Renal cortex interstitium (tissue), 11 donors: ENCODE results near the gene EVC2. TPM values are rescaled to one million over a fixed set of nuclear protein-coding genes. Genes with fewer than 3 reads are reported as not detected.

Source experiments
- DNase-seq, 11 donors: peaks; one replicate each; pipeline ENCODE4 v3.0.0-alpha.2; 2013; ENCODE audit warnings: low read depth in 9 of 11, low spot score in 4 of 11; ENCODE audit errors: extremely low read depth in 1 of 11
- polyA plus RNA-seq, 3 donors: library from polyadenylated mRNA; unstranded; fragments of 120-200 nt; gene quantifications; one replicate each; pipeline ENCODE4 v1.2.1, GENCODE V29; 2013; ENCODE audit not compliant: insufficient read length in 3 of 3

The EVC2 gene
- polyA plus RNA-seq, 3 donors: 8.7 to 9.4 (median 9.2) TPM

GRCh38 chr4:5592272-5592671 lies 116.1 kb downstream of the EVC2 start:
- DNase-seq: no peak

GRCh38 chr4:5589495-5589894 lies 118.9 kb downstream of the EVC2 start:
- no peak for DNase-seq

DNA sequence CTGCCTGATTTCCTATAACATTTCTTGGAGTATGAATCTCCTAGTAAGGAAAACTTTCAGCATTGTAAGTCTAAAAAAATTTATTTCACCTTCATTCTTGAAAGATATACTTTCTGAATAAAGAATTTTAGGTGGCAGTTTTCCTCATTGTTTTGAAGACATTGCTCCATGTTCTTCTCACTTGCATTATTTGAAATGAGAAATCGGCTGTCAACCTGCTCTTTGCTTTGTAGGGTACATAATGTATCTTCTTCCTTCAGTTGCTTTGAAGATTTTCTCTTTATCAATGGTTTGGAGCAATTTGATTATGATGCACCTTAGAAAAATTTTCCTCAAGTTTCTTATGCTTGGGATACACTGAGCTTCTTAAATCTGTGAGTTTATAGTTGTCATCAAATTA lies 120.3 kb downstream of the EVC2 start:
- DNase-seq: no peak

- no peak for DNase-seq
Observed at GRCh38 chr4:5575941-5576340, 132.4 kb downstream of the EVC2 start.

DNA sequence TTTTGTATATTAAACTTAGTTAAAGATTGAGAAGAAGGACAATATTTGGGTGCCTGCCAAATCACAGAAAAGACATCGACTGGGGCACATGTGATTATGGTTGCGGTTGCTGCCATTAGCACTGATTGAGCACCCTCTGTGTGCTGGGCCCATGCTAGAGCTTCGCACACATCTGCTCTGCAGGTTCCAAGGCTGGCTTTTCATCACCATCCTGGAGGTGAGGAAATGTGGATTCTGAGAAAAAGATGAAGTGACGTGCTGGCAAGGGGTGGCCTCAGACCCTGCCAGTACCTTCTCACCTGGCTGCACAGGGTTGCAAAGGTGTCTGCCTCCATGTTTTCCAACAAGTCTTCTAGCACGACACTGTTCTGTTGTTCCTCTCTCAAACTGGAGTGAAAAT lies 134.0 kb downstream of the EVC2 start:
- no peak for DNase-seq

DNA sequence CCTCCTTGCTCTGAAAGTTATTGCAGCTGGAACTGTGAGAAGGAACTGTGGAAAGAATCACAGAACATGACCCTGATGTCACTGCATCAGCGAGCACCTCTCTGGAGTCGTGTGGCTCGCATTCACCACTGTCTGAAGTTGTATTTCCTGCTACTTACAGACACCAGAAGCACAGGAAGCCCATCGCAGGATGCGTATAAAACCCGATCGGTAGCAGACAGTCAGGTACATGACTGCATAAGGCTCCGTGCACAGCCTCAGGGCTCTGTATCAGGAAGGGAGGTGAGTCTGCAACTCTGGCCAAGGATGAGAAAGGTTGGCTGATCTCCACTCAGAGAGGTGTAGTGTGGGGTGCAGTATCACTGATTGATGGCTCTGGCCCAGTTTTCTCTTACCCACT lies 134.4 kb downstream of the EVC2 start:
- DNase-seq: no peak

- no peak for DNase-seq
Observed at GRCh38 chr4:5572751-5573150, 135.6 kb downstream of the EVC2 start.

GRCh38 chr4:5572114-5572513 lies 136.2 kb downstream of the EVC2 start:
- no peak for DNase-seq

DNA sequence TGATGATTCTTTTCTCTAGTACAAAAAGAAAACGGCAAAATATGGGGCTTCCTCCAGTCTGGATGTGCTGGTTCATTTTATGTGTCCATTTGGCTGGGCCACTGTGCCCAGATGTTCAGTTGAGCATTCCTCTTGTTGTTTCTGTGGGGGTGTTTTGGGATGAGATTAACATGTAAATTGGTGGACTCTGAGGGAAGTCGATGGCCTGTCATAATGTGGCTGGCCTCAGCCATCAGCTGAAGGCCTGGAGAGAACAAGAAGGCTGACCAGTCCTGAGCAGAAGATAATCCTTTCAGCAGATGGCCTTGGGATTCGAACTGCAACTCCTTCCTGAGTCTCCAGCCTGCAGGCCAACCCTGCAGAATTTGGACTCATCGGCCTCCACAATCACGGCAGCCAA lies 136.7 kb downstream of the EVC2 start:
- DNase-seq: no peak

DNA sequence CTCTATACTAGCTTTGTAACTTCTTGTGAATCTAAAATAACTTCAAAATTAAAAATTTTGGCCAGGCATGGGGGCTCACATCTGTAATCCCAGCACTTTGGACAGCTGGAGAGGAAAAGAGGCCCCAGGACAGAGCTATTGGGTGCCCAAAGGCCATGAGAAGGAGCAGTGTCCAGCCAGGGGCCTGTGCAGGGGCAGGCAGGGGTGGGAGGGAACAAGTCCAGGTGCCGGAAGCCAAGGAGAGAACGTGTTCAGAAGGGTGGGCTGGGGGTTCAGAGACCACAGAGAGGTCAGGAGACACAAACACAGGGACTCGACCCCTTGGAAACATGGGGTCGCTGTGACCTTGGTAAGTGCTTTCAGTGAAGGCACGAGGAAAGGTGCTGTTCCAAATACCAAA lies 138.9 kb downstream of the EVC2 start:
- no peak for DNase-seq

DNA sequence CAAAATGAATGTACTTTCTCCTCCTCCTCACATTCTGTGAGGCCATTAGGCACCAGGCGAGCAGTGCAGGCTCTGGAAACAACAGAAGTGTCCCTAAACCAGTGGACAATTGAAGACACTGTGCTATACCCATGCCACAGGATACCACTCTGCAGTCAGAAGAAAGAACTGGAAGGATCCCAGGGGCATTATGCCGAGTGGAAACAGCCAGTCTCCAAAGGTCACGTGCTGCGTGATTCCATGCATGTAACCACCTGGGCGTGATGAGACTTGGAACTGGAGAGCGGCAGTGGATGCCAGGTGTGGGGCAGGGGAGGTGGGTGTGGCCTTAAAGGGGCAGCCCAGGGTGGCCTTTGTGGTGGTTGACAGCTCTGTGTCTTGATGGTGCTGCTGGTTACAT lies 139.4 kb downstream of the EVC2 start:
- no peak for DNase-seq

DNA sequence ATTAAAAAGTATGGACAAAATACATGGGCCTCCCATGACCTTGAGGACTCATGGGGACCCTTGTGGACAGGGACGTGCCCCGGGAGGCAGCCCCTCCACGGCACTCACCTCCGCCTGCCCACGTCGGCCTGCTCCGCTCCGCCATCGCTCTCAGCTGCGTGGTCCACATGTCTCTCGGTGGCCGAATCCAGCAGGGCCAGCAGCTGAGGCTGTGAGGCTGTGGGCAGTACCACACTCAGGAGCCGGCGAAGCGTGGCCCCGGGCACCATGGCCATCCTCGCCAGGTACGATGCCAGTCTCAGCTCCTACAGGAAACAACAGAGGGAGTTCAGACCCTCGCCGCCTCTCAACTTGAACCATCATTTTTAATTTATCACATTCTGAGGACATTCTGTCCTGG lies 140.0 kb downstream of the EVC2 start:
- no peak for DNase-seq

DNA sequence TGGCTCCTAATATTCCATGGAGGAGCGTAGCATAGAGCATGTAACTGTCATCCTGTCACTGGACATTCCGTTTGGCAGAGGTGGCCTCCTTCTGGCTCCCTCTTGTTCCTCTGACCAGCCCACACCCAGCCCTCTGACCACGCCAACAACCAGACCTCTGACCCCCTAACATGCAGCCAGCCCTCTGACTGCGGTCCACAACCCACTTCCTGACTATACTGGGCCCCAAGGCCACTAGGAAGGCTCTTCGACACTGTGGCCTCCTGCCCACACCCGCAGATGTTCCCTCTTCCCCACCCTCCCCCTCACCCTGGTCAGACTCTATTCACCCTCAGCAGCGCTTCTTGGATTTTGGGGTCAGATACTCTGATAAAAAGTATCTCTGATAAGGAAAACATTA lies 141.4 kb downstream of the EVC2 start:
- DNase-seq: no peak

- DNase-seq: no peak
Observed at GRCh38 chr4:5566526-5566925, 141.8 kb downstream of the EVC2 start.

GRCh38 chr4:5563856-5564255 lies 144.5 kb downstream of the EVC2 start:
- DNase-seq: no peak

DNA sequence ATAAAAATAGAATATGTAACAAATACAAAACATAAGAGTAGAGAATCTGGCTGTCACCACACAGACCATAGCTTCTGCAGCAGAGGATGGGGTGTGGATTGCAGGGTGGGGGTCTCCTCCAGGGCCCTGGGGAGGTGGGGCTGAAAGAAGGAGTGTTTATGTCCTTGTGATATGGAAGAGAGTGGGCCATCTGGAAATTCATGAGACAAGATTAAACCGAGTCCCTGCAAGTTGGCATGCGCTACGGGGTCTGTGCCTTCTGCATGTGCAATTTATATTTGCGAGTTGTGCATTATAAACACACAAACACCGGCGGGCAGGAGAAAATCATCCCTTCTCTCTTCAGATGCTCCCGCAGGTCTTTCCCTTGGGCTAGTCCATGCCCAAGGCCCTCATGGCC lies 145.9 kb downstream of the EVC2 start:
- no peak for DNase-seq

DNA sequence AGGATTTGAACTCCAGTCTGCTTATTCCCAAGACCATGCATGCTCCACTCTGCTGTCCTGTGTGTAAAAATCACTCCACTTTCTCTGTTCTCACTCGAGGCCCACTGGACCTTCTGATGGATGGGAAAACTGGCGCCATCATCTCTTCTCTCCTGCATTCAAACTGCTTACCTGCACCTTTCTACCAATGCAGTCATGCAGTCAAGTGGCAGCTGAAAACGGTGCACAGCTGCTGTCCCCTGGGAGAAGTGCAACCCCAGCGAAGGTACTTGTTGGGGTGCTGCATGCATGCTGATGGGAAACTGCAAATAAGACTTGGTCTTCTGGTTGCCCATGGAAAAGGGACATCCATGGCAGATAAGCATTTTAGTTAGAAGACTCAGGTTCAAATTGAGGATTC lies 147.1 kb downstream of the EVC2 start:
- no peak for DNase-seq

GRCh38 chr4:5558502-5558901 lies 149.9 kb downstream of the EVC2 start:
- no peak for DNase-seq

DNA sequence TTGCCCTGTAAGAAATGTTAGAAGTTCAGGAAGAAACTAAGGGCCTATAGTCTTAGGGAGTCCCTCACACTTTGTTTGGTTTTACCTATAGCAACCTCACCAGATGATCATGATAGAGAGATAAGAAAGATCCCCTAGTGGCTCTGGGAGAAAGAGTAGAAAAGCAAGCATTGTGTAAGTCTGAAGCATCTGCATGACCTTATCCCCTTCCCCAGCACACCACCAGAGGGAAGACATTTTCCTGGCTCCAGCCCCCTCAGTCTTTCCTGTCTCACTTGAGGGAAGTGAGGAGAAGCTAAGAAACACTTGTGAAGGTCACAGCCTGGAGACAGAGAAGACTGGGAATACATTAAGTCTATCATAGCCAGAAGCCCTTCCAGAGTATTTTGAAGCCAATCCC lies 154.0 kb downstream of the EVC2 start:
- no peak for DNase-seq

GRCh38 chr4:5553801-5554200 lies 154.6 kb downstream of the EVC2 start:
- DNase-seq: no peak

DNA sequence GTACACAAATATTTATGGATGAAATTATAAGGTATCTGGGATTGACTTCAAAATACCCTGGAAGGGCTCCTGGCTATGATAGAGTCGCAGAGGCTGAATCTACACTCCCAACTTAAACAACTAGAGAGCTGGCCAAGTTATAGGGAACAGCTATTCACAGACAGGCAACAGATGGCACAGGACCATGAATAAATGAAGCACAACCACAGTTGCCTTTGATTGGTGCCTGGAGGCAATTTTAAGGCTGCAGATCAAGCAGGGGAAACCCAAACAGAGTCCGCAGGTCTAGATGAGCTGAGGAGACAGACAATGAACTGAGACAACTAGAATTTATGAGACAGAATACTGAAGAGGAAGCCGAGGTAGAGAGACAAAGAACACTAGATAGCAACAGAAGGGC lies 155.9 kb downstream of the EVC2 start:
- DNase-seq: no peak

- DNase-seq: no peak
Observed at GRCh38 chr4:5547651-5548249, 160.6 kb downstream of the EVC2 start.
